AG09309 (cell line): ENCODE measurements around the gene EEF2.

Experiments
- DNase-seq: peaks from one replicate; pipeline ENCODE4 v3.0.0-alpha.2; 2010; ENCODE audit warnings: low read depth
- H3K4me3 ChIP-seq: 2 replicates; pipeline ENCODE4 v1.5.1; 2011; ENCODE audit warnings: mild to moderate bottlenecking, low read depth, low read length, moderate library complexity; ENCODE audit not compliant: control insufficient read depth
- CTCF ChIP-seq: IDR thresholded peaks from 2 replicates; pipeline ENCODE4 v1.5.1; 2011; ENCODE audit warnings: mild to moderate bottlenecking, low read depth, low read length, inconsistent platforms; ENCODE audit not compliant: insufficient read depth, control insufficient read depth; ENCODE audit errors: missing control alignments

The EEF2 gene

GRCh38 chr19:3984908-3985642, at the start of gene EEF2:
Gene EEF2 (minus strand): TSS chr19:3985463. CDS start chr19:3985380, 83 bp downstream.
- no peak for TF ChIP-seq CTCF
- DNase-seq, result peak; percentile 68
- peak within 1 kb of the TSS; percentile 78 for H3K4me3 ChIP-seq

- no peak for DNase-seq
- no peak for TF ChIP-seq CTCF
- no peak overlapping the region for H3K4me3 ChIP-seq
Measured at GRCh38 chr19:4034048-4035017, 49.1 kb upstream of the EEF2 start.

GRCh38 chr19:4033028-4033956, 48.0 kb upstream of the EEF2 start:
- no peak overlapping the region for H3K4me3 ChIP-seq
- DNase-seq, result no peak
- no peak for TF ChIP-seq CTCF

- no peak for DNase-seq
- no peak overlapping the region for H3K4me3 ChIP-seq
- TF ChIP-seq CTCF, result no peak
Measured at GRCh38 chr19:4032436-4032835, 47.2 kb upstream of the EEF2 start.

- no peak for DNase-seq
- no peak for TF ChIP-seq CTCF
- H3K4me3 ChIP-seq, result no peak overlapping the region
Measured at GRCh38 chr19:4031420-4031819, 46.2 kb upstream of the EEF2 start.

GRCh38 chr19:4030981-4031380, 45.7 kb upstream of the EEF2 start:
- no peak for TF ChIP-seq CTCF
- H3K4me3 ChIP-seq, result no peak overlapping the region
- no peak for DNase-seq
